ENCODE data around the gene PTPN6. TPM values are rescaled to one million over a fixed set of nuclear protein-coding genes. Genes with fewer than 3 reads are reported as not detected.
"Not testable (repeated sequence)": the region's sequence is repeated elsewhere in the genome, so short reads cannot be mapped to it uniquely, and the experiment has no call there.

Gene PTPN6
- total RNA-seq (2014; rRNA removed; shearing (Covaris generic)), result 0.24 TPM in 1 of 2 replicates, not detected in the other

DNA sequence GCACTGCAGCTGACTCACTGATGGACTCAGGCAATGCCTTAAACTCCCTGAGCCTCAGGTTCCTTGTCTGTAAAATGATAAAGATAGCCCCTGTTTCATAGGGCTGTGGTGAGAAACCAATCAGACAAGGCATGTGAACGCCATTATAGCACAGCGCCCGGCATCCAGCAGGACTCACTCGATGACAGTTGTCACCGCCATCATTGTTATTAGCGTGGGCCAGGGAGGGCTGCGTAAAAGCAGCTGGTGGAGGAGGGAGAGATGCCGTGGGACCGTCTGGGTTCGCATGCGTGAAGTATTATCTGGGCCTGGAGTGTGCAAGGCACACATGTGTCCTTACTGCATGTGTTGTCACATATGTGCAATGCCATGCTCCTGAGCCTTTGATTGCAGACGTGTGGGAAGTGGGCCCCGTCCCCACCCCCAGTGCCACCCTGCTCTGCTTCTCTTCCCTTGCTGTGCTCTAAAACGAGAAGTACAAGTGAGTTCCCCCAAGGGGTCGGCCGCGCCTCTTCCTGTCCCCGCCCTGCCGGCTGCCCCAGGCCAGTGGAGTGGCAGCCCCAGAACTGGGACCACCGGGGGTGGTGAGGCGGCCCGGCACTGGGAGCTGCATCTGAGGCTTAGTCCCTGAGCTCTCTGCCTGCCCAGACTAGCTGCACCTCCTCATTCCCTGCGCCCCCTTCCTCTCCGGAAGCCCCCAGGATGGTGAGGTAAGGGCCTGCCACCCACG is at the start of gene PTPN6:
Gene PTPN6, plus strand, starts transcription at position 546 of the 730 bp plus-strand sequence. Its CDS starts 157 bp downstream, at position 703.
- no peak for DNase-seq (ENCODE audit: low read depth)

DNA sequence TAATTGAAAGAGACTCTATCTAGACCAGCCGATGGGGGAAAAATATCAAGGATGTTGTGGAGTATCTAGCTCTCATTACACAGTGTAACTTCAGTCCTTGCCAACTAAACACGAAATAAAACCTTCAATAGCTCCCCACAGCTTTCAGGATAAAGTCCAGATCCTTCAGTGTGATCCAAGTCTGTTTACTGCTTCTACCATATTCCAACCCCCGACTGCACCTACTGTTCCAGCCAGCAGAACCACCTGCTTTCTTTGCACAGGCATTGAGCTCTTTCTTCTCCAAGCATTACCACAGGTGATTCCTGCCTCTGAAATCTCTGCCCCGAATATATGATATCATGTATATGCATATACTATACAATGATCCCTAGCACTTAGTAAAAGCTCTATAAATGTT is 48.7 kb upstream of the PTPN6 start:
- no peak for DNase-seq (ENCODE audit: low read depth)

DNA sequence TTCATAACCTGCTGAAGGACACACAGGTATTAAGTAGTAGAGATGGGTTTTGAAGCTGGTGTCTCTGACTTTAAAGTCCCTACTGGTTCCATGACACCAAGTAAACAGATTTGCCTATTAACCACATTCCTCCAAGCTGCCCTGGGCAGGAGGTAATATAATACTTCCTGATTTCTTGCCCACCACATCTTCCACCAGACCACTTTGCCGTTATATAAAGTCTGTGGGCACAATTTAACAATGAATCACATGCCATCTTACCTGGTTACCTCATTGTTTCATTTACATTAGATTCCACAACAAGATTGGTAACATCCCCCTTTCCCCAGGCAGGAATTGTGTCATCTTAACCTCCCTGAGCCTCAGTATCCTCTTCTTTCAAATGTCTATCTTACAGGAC is 47.4 kb upstream of the PTPN6 start:
- DNase-seq (ENCODE audit: low read depth), result no peak

DNA sequence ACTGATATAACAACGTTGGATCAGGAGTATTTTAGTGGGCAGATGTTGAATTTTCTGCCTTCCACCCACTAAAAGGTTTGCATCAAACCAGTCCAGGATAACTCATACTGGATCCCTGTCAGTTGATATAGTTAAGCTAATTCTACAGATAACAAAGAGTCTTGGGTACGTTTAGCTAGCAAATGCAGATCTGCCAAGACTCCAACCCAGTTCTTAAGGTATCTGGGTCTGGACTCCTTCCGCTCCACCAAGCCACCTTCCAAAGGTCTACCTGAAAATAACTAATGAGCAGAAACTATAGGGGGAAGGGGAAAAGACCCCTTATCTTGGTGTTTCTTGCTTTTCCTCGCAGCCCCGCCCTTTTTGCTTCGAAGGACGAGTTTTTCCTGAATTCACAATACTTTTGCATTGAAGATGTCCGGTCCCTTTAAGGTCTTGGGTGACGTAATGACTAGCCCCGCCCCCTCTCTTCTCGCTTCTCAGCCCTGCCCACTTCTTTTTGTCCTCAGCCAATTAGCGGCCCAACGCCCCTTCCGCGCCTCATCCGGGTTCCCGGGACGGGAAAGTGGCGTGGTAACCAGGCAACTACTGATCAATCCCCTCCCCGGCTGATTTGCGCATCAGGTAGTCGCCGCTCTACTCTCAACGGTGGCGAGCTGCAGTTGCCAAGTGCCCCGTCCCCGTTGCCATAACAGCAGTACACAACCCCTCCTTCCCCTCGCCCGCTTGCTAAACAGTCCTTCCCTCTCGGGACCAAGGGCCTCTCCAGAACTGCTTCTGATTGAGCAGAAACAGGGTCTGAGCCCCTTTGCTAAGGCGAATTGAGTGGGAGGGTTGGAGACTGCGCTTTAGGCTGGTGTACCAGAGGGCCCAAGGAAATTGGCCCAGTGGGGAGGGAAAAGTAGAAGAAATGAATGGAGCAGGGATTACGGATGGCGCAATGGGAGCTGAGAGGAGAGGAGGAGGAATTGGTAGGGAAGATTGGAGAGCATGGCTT is 46.6 kb upstream of the PTPN6 start, which contains the start of gene LRRC23:
Gene LRRC23, plus strand, starts transcription at position 543 of the 997 bp plus-strand sequence. CDS start 812 bp downstream, outside the sequence.
- peak; percentile 92 for DNase-seq (ENCODE audit: low read depth)

DNA sequence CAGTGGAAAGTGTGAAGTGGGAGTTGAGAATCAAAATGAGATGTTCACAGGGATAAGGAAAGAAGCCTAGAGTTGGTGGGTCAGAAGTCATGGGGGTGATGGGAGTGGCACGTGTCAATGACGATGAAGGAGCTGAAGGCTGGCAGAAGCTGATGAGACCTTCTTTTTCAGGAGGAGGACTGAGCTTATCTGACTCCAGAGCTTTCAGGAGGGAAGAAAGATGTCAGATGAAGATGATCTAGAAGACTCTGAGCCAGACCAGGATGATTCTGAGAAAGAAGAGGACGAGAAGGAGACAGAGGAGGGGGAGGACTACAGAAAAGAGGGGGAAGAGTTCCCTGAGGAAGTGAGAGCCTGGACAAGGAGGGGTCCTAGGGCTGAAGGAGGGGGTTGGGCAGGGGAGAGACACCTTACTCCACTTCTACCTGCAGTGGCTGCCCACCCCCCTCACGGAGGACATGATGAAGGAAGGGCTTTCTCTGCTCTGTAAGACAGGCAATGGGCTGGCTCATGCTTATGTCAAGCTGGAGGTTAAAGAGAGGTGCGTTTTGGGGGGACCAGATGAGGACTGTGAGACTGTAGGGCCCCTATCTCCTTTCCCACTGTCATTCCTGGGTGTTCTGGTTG is 45.6 kb upstream of the PTPN6 start:
- no peak for DNase-seq (ENCODE audit: low read depth)

DNA sequence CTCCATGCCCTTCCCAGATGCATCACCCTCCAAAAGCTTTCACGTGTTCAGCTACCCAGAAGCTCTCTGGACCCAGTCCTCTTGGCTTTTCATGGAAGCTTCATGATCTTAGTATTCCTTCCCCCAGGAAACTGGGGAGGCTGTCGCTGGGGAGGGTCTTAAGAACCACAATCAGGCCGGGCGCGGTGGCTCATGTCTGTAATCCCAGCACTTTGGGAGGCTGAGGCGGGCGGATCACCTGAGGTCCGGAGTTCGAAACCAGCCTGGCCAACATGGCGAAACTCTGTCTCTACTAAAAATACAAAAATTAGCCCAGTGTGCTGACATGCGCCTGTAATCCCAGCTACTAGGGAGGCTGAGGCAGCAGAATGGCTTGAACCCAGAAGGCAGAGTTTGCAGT is 43.0 kb upstream of the PTPN6 start:
- not testable (repeated sequence) for DNase-seq (ENCODE audit: low read depth)

DNA sequence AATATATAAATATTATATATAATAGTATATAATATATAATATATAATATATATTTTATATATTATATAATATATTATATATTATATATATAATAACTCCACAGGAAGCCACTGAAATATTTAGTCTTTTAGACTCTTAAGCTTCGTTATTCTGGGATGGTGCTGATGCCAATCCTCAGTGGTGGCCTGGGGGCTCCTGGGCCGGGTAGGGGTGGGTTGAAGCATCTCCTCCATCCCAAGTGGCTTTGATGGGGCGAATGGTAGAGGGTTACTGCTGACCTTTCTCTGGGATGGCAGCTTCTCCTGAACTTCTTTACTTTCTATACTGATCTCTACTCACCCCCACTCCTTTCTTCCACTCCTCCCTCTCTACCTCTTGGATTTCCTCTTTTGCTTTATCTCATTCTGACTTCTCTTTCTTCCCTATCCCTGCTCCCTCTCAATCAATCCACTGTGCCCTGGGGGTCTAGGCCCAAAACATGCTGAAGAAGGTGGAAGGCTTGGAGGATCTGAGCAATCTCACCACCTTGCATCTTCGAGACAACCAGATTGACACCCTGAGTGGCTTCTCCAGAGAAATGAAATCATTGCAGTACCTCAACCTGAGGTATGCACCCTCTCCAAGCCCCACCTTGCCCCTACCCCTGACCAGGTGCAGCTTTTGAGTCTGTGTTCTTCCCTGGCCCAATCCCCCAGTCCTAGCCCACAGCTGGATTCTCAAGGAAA is 41.6 kb upstream of the PTPN6 start:
- no peak for DNase-seq (ENCODE audit: low read depth)

DNA sequence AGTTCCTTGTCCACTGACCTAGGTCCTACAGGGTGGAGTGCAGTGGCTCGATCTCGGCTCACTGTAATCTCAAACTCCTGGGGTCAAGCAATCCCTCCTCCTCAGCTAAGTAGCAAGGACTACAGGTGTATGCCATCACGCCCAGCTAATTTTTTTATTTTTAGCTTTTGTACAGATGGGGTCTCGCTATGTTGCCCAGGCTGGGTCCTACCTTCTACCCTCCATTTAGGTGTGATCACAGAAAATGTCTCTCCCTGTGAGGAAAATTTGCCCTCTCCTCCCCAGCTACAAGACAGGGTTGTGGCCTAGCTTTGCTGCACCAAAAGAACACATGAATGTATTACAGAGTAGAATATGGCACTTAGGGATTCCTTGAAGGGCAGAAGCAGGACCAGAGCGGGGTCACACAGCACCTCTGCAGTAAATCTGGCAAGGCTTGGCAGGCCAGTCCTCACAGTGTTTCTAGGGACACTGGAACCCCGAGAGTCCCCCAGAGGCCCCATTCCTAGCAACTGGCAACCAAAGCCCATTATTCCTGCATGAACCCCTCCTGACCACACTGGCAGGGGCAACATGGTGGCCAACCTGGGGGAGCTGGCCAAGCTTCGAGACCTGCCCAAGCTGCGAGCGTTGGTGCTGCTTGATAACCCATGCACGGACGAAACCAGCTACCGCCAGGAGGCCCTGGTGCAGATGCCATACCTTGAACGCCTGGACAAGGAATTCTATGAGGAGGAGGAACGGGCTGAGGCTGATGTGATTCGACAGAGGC is 38.8 kb upstream of the PTPN6 start:
- no peak for DNase-seq (ENCODE audit: low read depth)

DNA sequence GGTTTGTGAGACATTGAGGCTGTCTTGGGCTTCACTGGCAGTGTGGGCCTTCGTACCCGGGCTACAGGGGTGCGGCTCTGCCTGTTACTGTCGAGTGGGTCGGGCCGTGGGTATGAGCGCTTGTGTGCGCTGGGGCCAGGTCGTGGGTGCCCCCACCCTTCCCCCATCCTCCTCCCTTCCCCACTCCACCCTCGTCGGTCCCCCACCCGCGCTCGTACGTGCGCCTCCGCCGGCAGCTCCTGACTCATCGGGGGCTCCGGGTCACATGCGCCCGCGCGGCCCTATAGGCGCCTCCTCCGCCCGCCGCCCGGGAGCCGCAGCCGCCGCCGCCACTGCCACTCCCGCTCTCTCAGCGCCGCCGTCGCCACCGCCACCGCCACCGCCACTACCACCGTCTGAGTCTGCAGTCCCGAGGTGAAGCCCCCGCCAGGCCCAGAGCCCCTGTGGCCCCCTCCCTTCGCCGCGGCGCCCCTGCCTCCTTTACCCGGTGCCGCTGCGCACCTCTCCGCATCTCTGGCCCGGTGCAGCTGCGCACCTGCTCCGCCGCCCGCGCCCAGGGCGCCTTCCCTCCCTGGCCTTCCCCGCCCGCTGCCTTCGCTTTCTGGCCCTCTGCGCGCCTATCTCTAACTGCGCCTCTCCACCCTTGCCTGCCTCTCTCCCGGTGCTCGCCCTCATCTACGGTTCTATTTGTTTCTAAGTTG is 36.8 kb upstream of the PTPN6 start, which contains the start of gene ENO2:
Gene ENO2, plus strand, starts transcription at position 335 of the 701 bp plus-strand sequence. CDS start 1,253 bp downstream, outside the sequence.
- peak; percentile 72 for DNase-seq (ENCODE audit: low read depth)

DNA sequence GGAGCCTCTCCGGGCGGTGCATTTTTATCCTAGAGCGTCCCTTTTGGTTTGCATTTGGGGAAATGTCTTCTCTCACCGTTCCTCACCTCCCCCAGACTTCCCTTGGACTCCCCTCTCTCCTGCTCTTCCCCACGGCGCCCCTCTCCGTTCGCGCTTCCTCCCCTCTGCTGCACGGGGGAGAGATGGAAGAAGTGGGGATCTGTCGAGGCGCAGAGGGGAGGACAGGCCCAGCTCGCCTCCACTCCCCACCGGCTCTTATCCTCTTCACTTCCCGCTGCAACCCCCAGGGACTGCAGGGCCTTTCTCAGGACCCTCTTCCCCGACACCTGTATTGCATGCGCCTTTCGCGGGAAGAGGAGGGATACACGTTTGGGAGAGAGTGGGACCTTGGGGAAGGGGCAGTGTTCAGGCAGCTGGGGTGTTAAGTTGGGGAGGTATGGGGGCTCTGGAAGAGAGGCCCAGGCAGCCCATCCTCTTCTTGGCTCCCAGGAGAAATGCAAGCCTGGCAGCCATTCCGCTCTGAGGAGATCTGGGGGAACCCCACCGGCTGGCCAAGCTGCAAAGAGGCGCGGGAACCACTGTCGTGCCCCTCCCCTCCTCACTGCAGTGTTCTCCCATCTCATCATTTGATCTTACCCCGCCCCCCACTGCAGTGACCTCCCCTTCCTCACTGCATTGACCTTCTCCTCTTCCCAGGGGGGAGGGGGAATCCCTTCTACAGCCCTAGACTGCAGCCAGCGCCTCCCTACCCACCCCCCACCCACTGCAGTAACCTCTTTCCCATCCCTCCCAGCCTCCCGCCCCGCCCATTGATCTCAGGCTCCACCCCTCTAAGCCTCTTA is 36.0 kb upstream of the PTPN6 start:
- DNase-seq (ENCODE audit: low read depth), result peak; percentile 41

DNA sequence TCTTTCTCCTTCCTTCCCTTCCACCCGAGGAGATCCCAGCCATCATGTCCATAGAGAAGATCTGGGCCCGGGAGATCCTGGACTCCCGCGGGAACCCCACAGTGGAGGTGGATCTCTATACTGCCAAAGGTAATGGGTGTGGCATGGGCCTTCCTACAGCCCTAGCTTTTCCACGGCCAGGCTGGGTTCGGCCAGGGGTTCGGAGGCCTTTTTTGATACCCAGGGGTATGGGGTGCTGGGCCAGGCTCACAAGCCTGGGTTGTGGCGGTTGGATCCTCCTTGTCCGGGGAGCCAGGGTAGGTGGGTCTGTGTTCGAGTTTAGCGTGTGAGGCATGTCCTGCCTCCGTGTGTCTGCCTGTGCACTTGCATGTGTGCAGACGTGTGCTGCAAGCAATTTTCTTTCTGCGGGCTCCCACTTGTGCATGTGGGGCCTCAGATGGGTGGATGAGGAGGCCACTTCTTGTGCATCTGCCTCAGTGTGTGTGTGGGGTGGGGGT is 35.3 kb upstream of the PTPN6 start:
- DNase-seq (ENCODE audit: low read depth), result no peak

DNA sequence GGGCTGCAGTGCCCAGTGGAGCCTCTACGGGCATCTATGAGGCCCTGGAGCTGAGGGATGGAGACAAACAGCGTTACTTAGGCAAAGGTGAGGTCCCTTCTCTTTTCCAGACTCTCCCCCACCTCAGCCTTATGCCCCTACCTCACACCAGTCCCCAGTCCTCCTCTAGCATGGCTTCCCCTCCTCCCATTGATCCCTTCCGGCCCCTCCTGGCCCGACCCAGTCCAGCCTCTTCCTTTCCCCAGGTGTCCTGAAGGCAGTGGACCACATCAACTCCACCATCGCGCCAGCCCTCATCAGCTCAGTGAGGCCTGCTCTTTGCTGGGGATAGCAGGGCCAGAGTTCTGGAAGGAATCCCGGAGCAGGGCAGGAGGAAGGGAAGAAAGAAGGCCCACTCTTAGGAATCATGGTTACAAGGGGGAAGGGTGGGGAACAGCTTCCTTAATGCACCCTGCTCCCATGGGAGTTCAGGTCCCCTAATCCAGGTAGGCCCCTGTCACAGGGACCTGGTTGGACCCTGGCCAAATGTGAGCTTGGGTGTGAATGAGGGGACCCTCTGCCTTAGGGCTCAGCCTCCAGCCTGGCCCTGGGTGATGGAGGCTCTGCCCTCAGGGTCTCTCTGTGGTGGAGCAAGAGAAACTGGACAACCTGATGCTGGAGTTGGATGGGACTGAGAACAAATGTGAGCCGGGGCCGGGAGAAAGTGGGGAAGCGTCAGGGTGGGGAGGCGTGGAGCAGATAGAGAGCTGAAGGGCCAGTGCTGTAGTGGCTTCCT is 34.5 kb upstream of the PTPN6 start:
- no peak for DNase-seq (ENCODE audit: low read depth)

DNA sequence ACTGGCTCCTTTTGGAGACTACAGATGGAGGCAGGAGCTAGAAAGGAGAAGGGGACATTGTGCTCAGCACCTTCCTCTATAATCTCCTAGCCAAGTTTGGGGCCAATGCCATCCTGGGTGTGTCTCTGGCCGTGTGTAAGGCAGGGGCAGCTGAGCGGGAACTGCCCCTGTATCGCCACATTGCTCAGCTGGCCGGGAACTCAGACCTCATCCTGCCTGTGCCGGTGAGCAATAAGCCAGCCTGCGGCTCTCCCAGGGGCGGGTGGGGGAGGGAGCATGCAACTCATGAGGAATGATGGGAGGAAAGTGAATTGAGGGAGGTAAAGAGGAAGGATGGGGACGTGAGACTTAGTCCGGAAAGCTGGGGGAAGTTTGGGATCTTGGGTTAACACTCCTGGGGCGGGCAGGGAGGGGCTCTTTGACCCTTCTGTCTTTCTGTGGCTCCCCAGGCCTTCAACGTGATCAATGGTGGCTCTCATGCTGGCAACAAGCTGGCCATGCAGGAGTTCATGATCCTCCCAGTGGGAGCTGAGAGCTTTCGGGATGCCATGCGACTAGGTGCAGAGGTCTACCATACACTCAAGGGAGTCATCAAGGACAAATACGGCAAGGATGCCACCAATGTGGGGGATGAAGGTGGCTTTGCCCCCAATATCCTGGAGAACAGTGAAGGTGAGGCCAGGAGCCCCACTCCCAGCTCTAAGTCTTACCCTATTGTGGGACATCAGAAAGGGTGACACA is 33.5 kb upstream of the PTPN6 start:
- no peak for DNase-seq (ENCODE audit: low read depth)

DNA sequence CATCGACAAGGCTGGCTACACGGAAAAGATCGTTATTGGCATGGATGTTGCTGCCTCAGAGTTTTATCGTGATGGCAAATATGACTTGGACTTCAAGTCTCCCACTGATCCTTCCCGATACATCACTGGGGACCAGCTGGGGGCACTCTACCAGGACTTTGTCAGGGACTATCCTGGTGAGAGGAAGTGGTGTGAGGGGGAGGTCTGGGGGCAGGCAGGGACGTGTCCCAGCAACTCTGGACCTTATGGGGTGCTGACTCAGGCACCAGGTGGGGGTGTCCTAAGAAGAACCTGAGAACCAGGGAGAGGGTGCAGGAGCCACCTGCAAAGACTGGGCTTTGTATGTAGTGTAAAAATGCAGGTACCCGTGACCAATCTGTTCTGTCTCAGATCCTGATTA is 31.6 kb upstream of the PTPN6 start:
- no peak for DNase-seq (ENCODE audit: low read depth)

DNA sequence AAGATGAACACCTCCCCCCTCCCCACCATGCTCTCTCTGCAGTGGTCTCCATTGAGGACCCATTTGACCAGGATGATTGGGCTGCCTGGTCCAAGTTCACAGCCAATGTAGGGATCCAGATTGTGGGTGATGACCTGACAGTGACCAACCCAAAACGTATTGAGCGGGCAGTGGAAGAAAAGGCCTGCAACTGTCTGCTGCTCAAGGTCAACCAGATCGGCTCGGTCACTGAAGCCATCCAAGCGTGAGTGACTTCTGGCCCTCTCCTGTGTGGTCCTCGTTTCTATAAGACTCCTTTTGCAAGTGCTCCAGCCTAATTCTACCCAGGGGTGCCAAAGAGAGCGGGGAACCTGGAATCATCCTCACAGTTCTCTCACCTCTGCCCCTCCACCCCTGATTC is 29.6 kb upstream of the PTPN6 start:
- no peak for DNase-seq (ENCODE audit: low read depth)

DNA sequence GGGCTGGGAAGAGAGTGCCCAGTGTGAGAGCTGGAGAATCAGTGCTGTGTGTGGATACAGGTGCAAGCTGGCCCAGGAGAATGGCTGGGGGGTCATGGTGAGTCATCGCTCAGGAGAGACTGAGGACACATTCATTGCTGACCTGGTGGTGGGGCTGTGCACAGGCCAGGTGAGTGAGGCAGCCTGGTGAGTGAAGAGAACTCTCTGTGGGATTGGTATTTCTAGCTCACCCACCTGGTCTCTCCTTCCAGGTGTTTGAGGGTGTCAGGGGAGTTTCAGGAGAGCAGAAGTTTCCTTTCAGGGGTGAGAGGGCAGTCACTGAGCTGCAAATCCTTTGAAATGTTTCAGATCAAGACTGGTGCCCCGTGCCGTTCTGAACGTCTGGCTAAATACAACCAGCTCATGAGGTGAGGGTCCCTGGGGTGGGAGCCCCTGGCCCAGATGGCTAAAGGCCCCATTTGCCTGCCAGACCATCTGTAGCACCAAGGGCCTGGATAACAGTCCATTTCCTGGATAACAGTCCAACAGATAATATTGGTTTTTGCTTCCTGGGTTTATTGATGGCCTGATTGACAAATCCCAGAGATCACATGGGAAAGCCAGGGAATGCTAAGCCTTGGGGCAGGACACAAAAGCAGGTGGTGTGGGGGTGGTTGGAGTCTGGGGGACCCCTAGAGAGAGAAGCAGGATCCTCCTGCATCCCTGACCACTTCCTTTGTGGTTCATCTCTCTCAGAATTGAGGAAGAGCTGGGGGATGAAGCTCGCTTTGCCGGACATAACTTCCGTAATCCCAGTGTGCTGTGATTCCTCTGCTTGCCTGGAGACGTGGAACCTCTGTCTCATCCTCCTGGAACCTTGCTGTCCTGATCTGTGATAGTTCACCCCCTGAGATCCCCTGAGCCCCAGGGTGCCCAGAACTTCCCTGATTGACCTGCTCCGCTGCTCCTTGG is 28.9 kb upstream of the PTPN6 start:
- DNase-seq (ENCODE audit: low read depth), result no peak

Measured in RPMI7951 (cell line).